ENCODE results near the gene TAF4B.
"Not testable (repeated sequence)": the region's sequence is repeated elsewhere in the genome, so short reads cannot be mapped to it uniquely, and the experiment has no call there.

The TAF4B gene

GRCh38 chr18:26309281-26309680, 83.0 kb downstream of the TAF4B start:
- peak; percentile 76 for DNase-seq (ENCODE audit: low spot score)

- DNase-seq (ENCODE audit: low spot score): no peak
These were observed 86.0 kb downstream of the TAF4B start for GRCh38 chr18:26312199-26312598.

GRCh38 chr18:26317398-26317797, 91.2 kb downstream of the TAF4B start:
- no peak for DNase-seq (ENCODE audit: low spot score)

DNA sequence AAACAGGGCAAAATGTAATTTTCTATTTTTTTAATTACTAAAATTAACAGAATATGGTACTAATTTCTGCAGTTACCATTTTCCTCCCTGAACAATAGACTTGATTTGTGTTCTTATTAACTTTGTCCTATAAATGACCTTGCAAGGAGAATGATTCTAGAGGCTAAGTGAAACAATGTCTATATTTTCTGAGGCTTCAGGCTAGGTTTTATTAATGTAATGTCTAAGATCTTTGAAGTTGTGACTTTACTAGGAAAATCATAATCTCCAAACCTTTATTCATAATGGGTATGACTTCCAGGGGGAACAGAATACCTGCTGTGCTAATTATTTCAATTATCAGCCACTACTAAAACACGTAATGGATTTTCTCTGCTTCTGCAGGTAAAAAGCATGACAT, 94.4 kb downstream of the TAF4B start:
- DNase-seq (ENCODE audit: low spot score): no peak

DNA sequence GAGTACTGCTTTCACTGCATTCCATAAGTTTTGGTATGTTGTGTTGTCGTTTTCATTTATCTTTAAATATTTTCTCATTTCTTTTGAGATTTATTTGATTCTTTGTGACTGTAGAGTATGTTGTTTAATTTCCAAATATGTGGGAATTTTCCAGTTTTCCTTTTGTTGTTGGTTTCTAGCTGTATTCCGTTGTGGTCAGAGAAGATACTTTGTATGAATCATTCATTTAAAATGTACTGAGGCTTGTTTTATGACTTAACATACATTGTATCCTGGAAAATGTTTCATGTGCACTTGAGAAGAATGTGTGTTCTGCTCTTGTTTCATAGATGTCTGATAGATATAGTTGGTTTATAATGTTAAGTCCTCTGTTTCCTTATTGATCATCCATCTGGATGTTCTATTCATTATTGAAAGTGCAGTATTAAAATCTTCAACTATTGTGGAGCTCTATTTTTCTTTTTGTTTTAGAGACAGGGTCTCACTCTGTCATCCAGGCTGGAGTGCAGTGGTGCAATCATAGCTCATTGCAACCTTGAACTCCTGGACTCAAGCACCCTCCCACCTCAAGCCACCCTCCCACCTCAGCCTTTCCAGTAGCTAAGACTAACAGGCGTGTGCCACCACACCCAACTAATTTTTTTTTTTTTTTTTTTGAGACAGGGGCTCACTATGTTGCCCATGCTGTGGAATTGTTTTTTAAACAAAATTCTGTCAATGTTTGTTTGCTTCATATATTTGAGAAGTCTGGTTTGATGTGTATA, 96.8 kb downstream of the TAF4B start:
- DNase-seq (ENCODE audit: low spot score): peak; percentile 7

GRCh38 chr18:26325771-26326170, 99.5 kb downstream of the TAF4B start:
- no peak for DNase-seq (ENCODE audit: low spot score)

- DNase-seq (ENCODE audit: low spot score): no peak
These were observed 100.8 kb downstream of the TAF4B start for GRCh38 chr18:26327062-26327461.

DNA sequence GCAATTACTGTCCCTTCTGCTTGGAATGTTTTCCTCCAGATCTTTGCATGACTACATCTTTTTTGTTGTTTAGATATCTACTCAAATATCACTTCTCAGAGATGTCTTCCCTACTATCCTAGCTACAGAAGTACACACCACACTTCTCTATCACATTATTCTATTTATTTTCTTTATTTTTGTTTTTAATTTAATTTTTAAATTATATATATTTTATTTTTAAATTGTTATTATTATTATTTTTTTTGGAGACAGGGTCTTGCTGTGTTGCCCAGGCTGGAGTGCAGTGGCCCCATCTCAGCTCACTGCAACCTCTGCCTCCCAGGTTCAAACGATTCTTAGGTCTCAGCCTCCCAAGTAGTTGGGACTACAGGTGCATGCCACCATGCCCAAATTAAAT, 106.7 kb downstream of the TAF4B start:
- DNase-seq (ENCODE audit: low spot score): no peak

- DNase-seq (ENCODE audit: low spot score): no peak
These were observed 108.9 kb downstream of the TAF4B start for GRCh38 chr18:26335156-26335555.

DNA sequence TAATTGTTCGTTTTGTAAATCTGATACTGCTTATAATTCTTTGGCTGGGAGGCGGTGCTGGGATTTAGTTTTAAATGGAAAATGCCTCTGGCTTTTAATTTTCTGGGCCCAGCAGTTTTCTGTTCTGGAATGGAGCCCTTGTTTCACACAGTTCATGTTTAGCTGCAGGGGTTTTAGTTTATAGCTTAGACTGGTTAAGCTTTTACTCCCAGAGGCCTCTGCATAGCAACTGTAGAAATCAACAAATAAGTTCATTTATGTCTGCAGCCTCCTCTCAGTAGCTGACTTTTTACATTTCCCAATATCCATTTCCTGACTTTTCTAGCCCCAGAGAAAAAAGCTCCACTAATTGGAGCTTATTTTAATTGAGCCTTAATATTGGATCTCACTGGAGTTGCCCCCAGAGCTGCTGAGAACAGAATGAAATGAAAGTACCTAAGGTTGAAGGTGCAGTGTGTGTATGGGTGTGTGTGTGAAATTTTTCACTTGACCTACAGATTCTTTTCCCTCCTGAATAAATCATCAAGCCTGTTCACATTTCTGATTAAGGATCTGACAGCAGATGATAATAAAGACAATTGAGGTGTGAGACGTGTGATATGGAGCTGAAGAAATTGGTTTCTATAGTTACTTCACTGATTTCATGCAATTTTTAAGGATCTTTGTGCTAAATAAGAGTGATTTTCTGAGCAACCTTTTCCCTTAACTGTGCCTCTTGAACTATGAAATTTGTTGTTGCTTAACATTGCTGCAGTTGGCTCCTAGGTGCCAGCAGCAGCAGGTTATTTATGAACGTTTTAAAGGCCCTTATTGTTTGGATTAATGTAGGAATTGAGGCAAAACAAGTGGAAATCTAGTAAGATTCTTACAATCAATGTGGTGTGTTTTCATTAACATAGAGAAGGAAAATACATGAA, 109.6 kb downstream of the TAF4B start:
- no peak for DNase-seq (ENCODE audit: low spot score)

- no peak for DNase-seq (ENCODE audit: low spot score)
These were observed 110.3 kb downstream of the TAF4B start for GRCh38 chr18:26336572-26336971.

GRCh38 chr18:26342646-26343045, 116.4 kb downstream of the TAF4B start:
- no peak for DNase-seq (ENCODE audit: low spot score)

- DNase-seq (ENCODE audit: low spot score): no peak
These were observed 124.7 kb downstream of the TAF4B start for GRCh38 chr18:26350961-26351360.

GRCh38 chr18:26356045-26356785, 130.0 kb downstream of the TAF4B start:
- DNase-seq (ENCODE audit: low spot score): no peak

- no peak for DNase-seq (ENCODE audit: low spot score)
These were observed 131.7 kb downstream of the TAF4B start for GRCh38 chr18:26357960-26358359.

GRCh38 chr18:26362021-26362420, 135.8 kb downstream of the TAF4B start:
- DNase-seq (ENCODE audit: low spot score): no peak

GRCh38 chr18:26367425-26367824, 141.2 kb downstream of the TAF4B start:
- DNase-seq (ENCODE audit: low spot score): no peak

DNA sequence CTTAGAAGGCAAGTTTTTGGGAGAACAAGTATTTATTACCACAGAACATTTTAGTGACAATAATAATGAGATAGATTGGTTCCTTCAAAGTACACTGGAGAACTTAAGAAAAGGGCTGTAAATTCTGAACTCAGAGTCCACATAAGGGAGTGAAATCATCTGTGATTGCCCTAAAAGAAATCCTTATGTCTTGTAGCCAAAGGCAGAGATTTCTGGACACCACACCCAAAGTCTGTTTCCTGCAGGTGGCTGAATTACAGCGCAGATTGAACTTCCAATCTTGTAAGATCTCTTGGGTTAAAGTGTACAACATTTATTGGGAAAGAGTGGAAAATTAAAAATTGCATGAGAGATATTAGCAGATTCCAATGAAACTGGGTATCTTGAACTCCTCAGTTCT, 143.8 kb downstream of the TAF4B start:
- DNase-seq (ENCODE audit: low spot score): no peak

- no peak for DNase-seq (ENCODE audit: low spot score)
These were observed 149.9 kb downstream of the TAF4B start for GRCh38 chr18:26376105-26376504.

GRCh38 chr18:26378701-26379100, 152.5 kb downstream of the TAF4B start:
- DNase-seq (ENCODE audit: low spot score): no peak

GRCh38 chr18:26381555-26381954, 155.3 kb downstream of the TAF4B start:
- DNase-seq (ENCODE audit: low spot score): not testable (repeated sequence)

GRCh38 chr18:26383454-26384270, 157.4 kb downstream of the TAF4B start:
- peak; percentile 58 for DNase-seq (ENCODE audit: low spot score)

Measured in GM03348 (cell line).